ENCODE measurements around the gene ASTN2.
A peak's percentile ranks its signal among the peaks of the same experiment; 100 is the strongest.

ASTN2 gene

GRCh38 chr9:117116084-117116483 is 298.8 kb downstream of the ASTN2 start:
- no peak for DNase-seq (ENCODE audit: low spot score)

- DNase-seq (ENCODE audit: low spot score): no peak
Measured at GRCh38 chr9:117114768-117115167, 300.1 kb downstream of the ASTN2 start.

GRCh38 chr9:117104716-117105495 is 310.0 kb downstream of the ASTN2 start:
- DNase-seq (ENCODE audit: low spot score): no peak

- DNase-seq (ENCODE audit: low spot score): no peak
Measured at GRCh38 chr9:117104206-117104605, 310.7 kb downstream of the ASTN2 start.

- DNase-seq (ENCODE audit: low spot score): no peak
Measured at GRCh38 chr9:117103438-117104110, 311.3 kb downstream of the ASTN2 start.

GRCh38 chr9:117101008-117101407 is 313.8 kb downstream of the ASTN2 start:
- no peak for DNase-seq (ENCODE audit: low spot score)

GRCh38 chr9:117098331-117098730 is 316.5 kb downstream of the ASTN2 start:
- DNase-seq (ENCODE audit: low spot score): no peak

GRCh38 chr9:117097761-117098160 is 317.1 kb downstream of the ASTN2 start:
- DNase-seq (ENCODE audit: low spot score): no peak

- no peak for DNase-seq (ENCODE audit: low spot score)
Measured at GRCh38 chr9:117096138-117096537, 318.7 kb downstream of the ASTN2 start.

- DNase-seq (ENCODE audit: low spot score): no peak
Measured at GRCh38 chr9:117095081-117095480, 319.8 kb downstream of the ASTN2 start.

GRCh38 chr9:117093891-117094844 is 320.7 kb downstream of the ASTN2 start:
- DNase-seq (ENCODE audit: low spot score): no peak

- peak; percentile 55 for DNase-seq (ENCODE audit: low spot score)
Measured at GRCh38 chr9:117092582-117092981, 322.3 kb downstream of the ASTN2 start.

GRCh38 chr9:117091529-117091928 is 323.3 kb downstream of the ASTN2 start:
- DNase-seq (ENCODE audit: low spot score): no peak

GRCh38 chr9:117088786-117089185 is 326.1 kb downstream of the ASTN2 start:
- DNase-seq (ENCODE audit: low spot score): no peak

GRCh38 chr9:117088140-117088539 is 326.7 kb downstream of the ASTN2 start:
- no peak for DNase-seq (ENCODE audit: low spot score)

GRCh38 chr9:117084221-117084620 is 330.6 kb downstream of the ASTN2 start:
- no peak for DNase-seq (ENCODE audit: low spot score)

GRCh38 chr9:117083559-117083958 is 331.3 kb downstream of the ASTN2 start:
- no peak for DNase-seq (ENCODE audit: low spot score)

- no peak for DNase-seq (ENCODE audit: low spot score)
Measured at GRCh38 chr9:117081641-117082317, 333.1 kb downstream of the ASTN2 start.

GRCh38 chr9:117080765-117081390 is 334.0 kb downstream of the ASTN2 start:
- DNase-seq (ENCODE audit: low spot score): no peak

GRCh38 chr9:117076571-117077290 is 338.1 kb downstream of the ASTN2 start:
- no peak for DNase-seq (ENCODE audit: low spot score)

- DNase-seq (ENCODE audit: low spot score): no peak
Measured at GRCh38 chr9:117075636-117076035, 339.2 kb downstream of the ASTN2 start.

All from kidney tubule cell (primary cell).